HCT116 (cell line): Measurements from ENCODE around the gene GDNF. TPM values are rescaled to one million over a fixed set of nuclear protein-coding genes. Genes with fewer than 3 reads are reported as not detected.

Source experiments
- ATAC-seq: fragments of 200-7000 bp; cut with Tn5 transposase; 2 replicates; pipeline ENCODE4 v1.9.1; 2020; ENCODE audit warnings: mild to moderate bottlenecking, moderate library complexity
- BruUV-seq: library from RNA; stranded (reverse); fragments of 400-500 nt; replicated peaks from 2 replicates; lab custom pipeline; 2021; lab: Mats Ljungman, UMichigan
- CTCF ChIA-PET: fragments of 300-600 bp; sonication (Branson Sonifier 250); formaldehyde crosslinking; loops from one replicate; lab custom pipeline; 2021; ENCODE audit warnings: antibody characterized with exemption; lab: Charles Lee
- POLR2A ChIA-PET: fragments of 300-600, 350-600 bp; sonication (Branson Sonifier 250); formaldehyde crosslinking; loops from one replicate; lab custom pipeline; 2021; ENCODE audit warnings: antibody characterized with exemption; lab: Charles Lee
- RAD21 ChIA-PET, 2 experiments: fragments of 300-600 bp; sonication (Branson Sonifier 250); formaldehyde crosslinking; loops; one replicate each; lab custom pipeline; 2023; ENCODE audit warnings: low total read pairs in 2 of 2; ENCODE audit not compliant: uncharacterized antibody in 2 of 2, unreplicated experiment in 2 of 2, low non-redundant PET in 1 of 2; lab: Charles Lee
- DNase-seq: peaks from one replicate; pipeline ENCODE4 v3.0.0-alpha.2; 2010; ENCODE audit warnings: low read depth, low spot score
- H2AFZ ChIP-seq: fragments of 200-600 bp; shearing (Covaris generic), sonication (generic); 2 replicates; pipeline ENCODE4 v1.6.1; 2017; ENCODE audit warnings: low read depth, mixed run types, mixed read lengths, antibody characterized with exemption, low read length; ENCODE audit not compliant: poor library complexity, severe bottlenecking
- H3K27ac ChIP-seq: 2 replicates; pipeline ENCODE4 v1.5.1; 2012; ENCODE audit warnings: low read depth, low read length
- H3K27me3 ChIP-seq: fragments of 200-600 bp; sonication (generic); 2 replicates; pipeline ENCODE4 v1.6.1; 2016; ENCODE audit warnings: mixed run types, low read length, mixed read lengths; ENCODE audit not compliant: insufficient read depth
- H3K36me3 ChIP-seq, 2 experiments: fragments of 200-500 bp in 1 of 2; fragments of 200-600 bp in 1 of 2; sonication (Bioruptor generic) in 1 of 2; sonication (generic) in 1 of 2; 2 replicates each; pipeline versions ENCODE4 v1.5.1 to v1.6.1; 2014 to 2016; ENCODE audit warnings: low read length in 2 of 2, inconsistent platforms in 1 of 2, mixed read lengths in 1 of 2, mixed run types in 1 of 2; ENCODE audit not compliant: insufficient read depth in 2 of 2, control insufficient read depth in 1 of 2
- H3K4me1 ChIP-seq, 2 experiments: fragments of 200-600 bp in 1 of 2; sonication (generic) in 1 of 2; 2 replicates each; pipeline versions ENCODE4 v1.5.1 to v1.6.1; 2012 to 2017; ENCODE audit warnings: low read length in 2 of 2, inconsistent platforms in 1 of 2, mild to moderate bottlenecking in 1 of 2, mixed read lengths in 1 of 2, mixed run types in 1 of 2, moderate library complexity in 1 of 2; ENCODE audit not compliant: insufficient read depth in 2 of 2, control insufficient read depth in 1 of 2
- H3K4me2 ChIP-seq: fragments of 200-600 bp; sonication (generic); 2 replicates; pipeline ENCODE4 v1.6.1; 2017; ENCODE audit warnings: mixed run types, low read length, mixed read lengths
- H3K4me3 ChIP-seq, 2 experiments: fragments of 200-600 bp in 1 of 2; sonication (generic) in 1 of 2; replicated peaks in 1 of 2; 2 replicates each; pipeline ENCODE4 v1.5.1; 2011 to 2016; ENCODE audit warnings: low read length in 2 of 2, control low read depth in 1 of 2, low read depth in 1 of 2, mild to moderate bottlenecking in 1 of 2, mixed read lengths in 1 of 2, mixed run types in 1 of 2
- H3K79me2 ChIP-seq: fragments of 200-600 bp; sonication (generic); 2 replicates; pipeline ENCODE4 v1.6.1; 2017; ENCODE audit warnings: mild to moderate bottlenecking, mixed run types, low read length, moderate library complexity, mixed read lengths; ENCODE audit not compliant: insufficient read depth
- H3K9ac ChIP-seq: fragments of 200-600 bp; sonication (generic); 2 replicates; pipeline ENCODE4 v1.6.1; 2016; ENCODE audit warnings: low read length, mixed read lengths
- H3K9me2 ChIP-seq: fragments of 200-600 bp; sonication (generic), shearing (Covaris generic); 2 replicates; pipeline ENCODE4 v1.6.1; 2017; ENCODE audit warnings: mixed run types, mild to moderate bottlenecking, moderate library complexity; ENCODE audit not compliant: insufficient read depth
- H3K9me3 ChIP-seq, 2 experiments: fragments of 200-500 bp in 1 of 2; fragments of 200-600 bp in 1 of 2; sonication (Bioruptor generic) in 1 of 2; sonication (generic) in 1 of 2; 2 replicates each; pipeline ENCODE4 v1.6.1; 2014 to 2017; ENCODE audit warnings: low read length in 2 of 2, mixed read lengths in 2 of 2, inconsistent platforms in 1 of 2, low read depth in 1 of 2, mild to moderate bottlenecking in 1 of 2, mixed run types in 1 of 2, moderate library complexity in 1 of 2; ENCODE audit not compliant: control insufficient read depth in 1 of 2, insufficient read depth in 1 of 2
- H4K20me1 ChIP-seq: fragments of 200-600 bp; sonication (generic), shearing (Covaris generic); 2 replicates; pipeline ENCODE4 v1.6.1; 2017; ENCODE audit warnings: mixed run types, mild to moderate bottlenecking, moderate library complexity; ENCODE audit not compliant: insufficient read depth
- CTCF ChIP-seq, 3 experiments: fragments of 200-600 bp in 1 of 3; sonication (generic) in 1 of 3; IDR thresholded peaks in 2 of 3; conservative IDR thresholded peaks in 1 of 3; 2 replicates each; pipeline ENCODE4 v1.5.1; 2012 to 2017; ENCODE audit warnings: low read depth in 2 of 3, low read length in 2 of 3, antibody characterized with exemption in 1 of 3, borderline replicate concordance in 1 of 3, control low read depth in 1 of 3, mild to moderate bottlenecking in 1 of 3, mixed read lengths in 1 of 3, mixed run types in 1 of 3, moderate library complexity in 1 of 3; ENCODE audit not compliant: insufficient read depth in 1 of 3
- EGR1 ChIP-seq: IDR thresholded peaks from 2 replicates; pipeline ENCODE4 v1.6.1; 2012; ENCODE audit warnings: low read depth
- ELF1 ChIP-seq: IDR thresholded peaks from 2 replicates; pipeline ENCODE4 v1.6.1; 2012; ENCODE audit warnings: low read depth, borderline replicate concordance
- EZH2phosphoT487 ChIP-seq: fragments of 200-600 bp; IDR thresholded peaks from 2 replicates; pipeline ENCODE4 v1.6.1; 2018; ENCODE audit warnings: antibody characterized with exemption, borderline replicate concordance
- FOSL1 ChIP-seq: IDR thresholded peaks from 2 replicates; pipeline ENCODE4 v1.6.1; 2012; ENCODE audit warnings: low read depth
- JUND ChIP-seq: IDR thresholded peaks from 2 replicates; pipeline ENCODE4 v1.6.1; 2012
- MAX ChIP-seq: IDR thresholded peaks from 2 replicates; pipeline ENCODE4 v1.6.1; 2012
- POLR2A ChIP-seq: IDR thresholded peaks from 2 replicates; pipeline ENCODE4 v1.7.0; 2011; ENCODE audit warnings: borderline replicate concordance; ENCODE audit not compliant: insufficient read depth, insufficient read length; ENCODE audit errors: extremely low read depth
- POLR2AphosphoS5 ChIP-seq: IDR thresholded peaks from 2 replicates; pipeline ENCODE4 v1.6.1; 2011; ENCODE audit warnings: mild to moderate bottlenecking, low read depth, low read length, moderate library complexity
- RAD21 ChIP-seq: IDR thresholded peaks from 2 replicates; pipeline ENCODE4 v1.6.1; 2012; ENCODE audit warnings: low read depth, mild to moderate bottlenecking
- SRF ChIP-seq: IDR thresholded peaks from 2 replicates; pipeline ENCODE4 v1.6.1; 2012; ENCODE audit warnings: low read depth
- TCF7L2 ChIP-seq: IDR thresholded peaks from 2 replicates; pipeline ENCODE4 v1.7.0; 2011; ENCODE audit warnings: borderline replicate concordance, inconsistent platforms; ENCODE audit not compliant: insufficient read depth, insufficient read length; ENCODE audit errors: extremely low read depth
- YY1 ChIP-seq: IDR thresholded peaks from 2 replicates; pipeline ENCODE4 v1.6.1; 2011; ENCODE audit warnings: low read length, low read depth, moderate library complexity, mild to moderate bottlenecking; ENCODE audit not compliant: insufficient replicate concordance; ENCODE audit errors: extremely low read depth
- ZBTB33 ChIP-seq: IDR thresholded peaks from 2 replicates; pipeline ENCODE4 v1.6.1; 2011; ENCODE audit warnings: mild to moderate bottlenecking, low read length, moderate library complexity; ENCODE audit not compliant: insufficient replicate concordance; ENCODE audit errors: extremely low read depth
- ZNF274 ChIP-seq: fragments of 200-500 bp; sonication (Bioruptor generic); IDR thresholded peaks from 2 replicates; pipeline ENCODE4 v1.6.1; 2014; ENCODE audit warnings: mild to moderate bottlenecking, low read depth, low read length, inconsistent platforms
- intact Hi-C: fragments of 100-400 bp; cut with micrococcal nuclease; formaldehyde crosslinking; loops from 2 replicates; pipeline ENCODE4 v1.10.0; 2022
- total RNA-seq: library from RNA; stranded (reverse); gene quantifications from one replicate; pipeline ENCODE4 v1.2.1, GENCODE V29; 2021; ENCODE audit not compliant: unreplicated experiment

The GDNF gene
- total RNA-seq, 1 experiment from 2014 or later: not detected

- H4K20me1 ChIP-seq: no peaks in the 10 kb centered on the region
- H2AFZ ChIP-seq: no peak overlapping the region
- no peak overlapping the region for H3K4me2 ChIP-seq
- no peaks in the 10 kb centered on the region for H3K27me3 ChIP-seq
- ATAC-seq (no peak), DNase-seq (no peak)
- H3K36me3 ChIP-seq: no peaks in the 10 kb centered on the region
- H3K79me2 ChIP-seq: no peaks in the 10 kb centered on the region
- H3K9ac ChIP-seq: no peak overlapping the region
- H3K9me3 ChIP-seq: no peaks in the 10 kb centered on the region
- H3K9me2 ChIP-seq: no peaks in the 10 kb centered on the region
- H3K4me3 ChIP-seq: no peak overlapping the region
- ChIA-PET POLR2A (no interaction called here), CTCF (no interaction called here)
- intact Hi-C loops: no loop called here
- no peak for TF ChIP-seq EGR1
- TF ChIP-seq SRF: no peak
- TF ChIP-seq, all 23 proteins: peak for 0
- Histone ChIP-seq H3K4me1 (no peaks in the 10 kb centered on the region), H3K27ac (no peak overlapping the region)
- RAD21 ChIA-PET: no interaction called here
- no TSS peak for BruUV-seq
Observed at GRCh38 chr5:37855438-37855837, 15.6 kb upstream of the GDNF start.

DNA sequence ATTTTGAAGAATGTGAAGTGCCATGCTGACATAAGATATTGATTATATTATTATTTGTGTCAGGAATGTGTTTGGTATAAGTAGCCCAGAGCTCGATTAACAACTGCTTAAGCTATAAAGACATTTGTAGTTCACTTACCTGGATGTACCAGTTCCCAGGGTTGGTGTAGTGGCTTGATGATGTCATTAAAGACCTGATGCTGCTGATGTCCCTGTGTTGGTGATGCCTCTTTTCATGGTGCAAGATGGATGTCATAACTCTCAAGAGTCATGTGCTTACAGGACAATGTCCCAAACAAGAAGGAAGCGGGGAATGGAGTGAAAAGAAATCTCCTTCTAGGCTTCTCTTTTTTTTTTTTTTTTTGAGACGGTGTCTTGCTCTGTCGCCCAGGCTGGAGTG is 11.5 kb upstream of the GDNF start:
- Histone ChIP-seq H3K9me2 (no peaks in the 10 kb centered on the region), H3K27me3 (no peaks in the 10 kb centered on the region), H3K4me1 (peaks cover 5 to 8% of the 10 kb centered on the region in 2 experiments; a peak in 3 of 4 replicates), H2AFZ (no peak overlapping the region), H3K27ac (no peak overlapping the region), H4K20me1 (no peaks in the 10 kb centered on the region), H3K9ac (no peak overlapping the region), H3K4me3 (no peak overlapping the region), H3K9me3 (no peaks in the 10 kb centered on the region), H3K36me3 (no peaks in the 10 kb centered on the region), H3K4me2 (no peak overlapping the region), H3K79me2 (no peaks in the 10 kb centered on the region)
- TF ChIP-seq SRF (no peak), CTCF (IDR thresholded peaks at IDR 0.05 in 2 of 3, conservative IDR thresholded peaks at IDR 0.05 in 1 of 3; ENCODE audit: borderline replicate concordance in 1 of 3, insufficient read depth in 1 of 3, low read depth in 2 of 3, low read length in 2 of 3) (no peak), EZH2phosphoT487 (no peak), ELF1 (no peak), TCF7L2 (no peak), ZBTB33 (no peak), MAX (no peak), YY1 (no peak), JUND (no peak), RAD21 (no peak), POLR2AphosphoS5 (no peak), POLR2A (no peak), FOSL1 (no peak), EGR1 (no peak), ZNF274 (no peak)
- no TSS peak for BruUV-seq
- no peak for DNase-seq
- ChIA-PET POLR2A (no interaction called here), RAD21 (no interaction called here), CTCF (no interaction called here)
- no peak for ATAC-seq
- intact Hi-C loops: no loop called here
